Thyroid gland (tissue), 4 donors: Measurements from ENCODE around the gene ARGLU1.

ENCODE experiments used
- CTCF ChIP-seq, 6 experiments: fragments of 200-600 bp in 3 of 6; fragments of 450-650 bp in 3 of 6; sonication (generic) in 3 of 6; IDR thresholded peaks; one replicate each; pipeline ENCODE4 v1.5.1; 2016 to 2019; ENCODE audit warnings: antibody characterized with exemption in 6 of 6, mild to moderate bottlenecking in 2 of 6, inconsistent platforms in 1 of 6, moderate library complexity in 1 of 6
- POLR2A ChIP-seq, 2 donors: fragments of 450-650 bp; IDR thresholded peaks; one replicate each; pipeline ENCODE4 v1.6.1; 2017; ENCODE audit warnings: antibody characterized with exemption in 2 of 2, mild to moderate bottlenecking in 2 of 2, moderate library complexity in 1 of 2

DNA sequence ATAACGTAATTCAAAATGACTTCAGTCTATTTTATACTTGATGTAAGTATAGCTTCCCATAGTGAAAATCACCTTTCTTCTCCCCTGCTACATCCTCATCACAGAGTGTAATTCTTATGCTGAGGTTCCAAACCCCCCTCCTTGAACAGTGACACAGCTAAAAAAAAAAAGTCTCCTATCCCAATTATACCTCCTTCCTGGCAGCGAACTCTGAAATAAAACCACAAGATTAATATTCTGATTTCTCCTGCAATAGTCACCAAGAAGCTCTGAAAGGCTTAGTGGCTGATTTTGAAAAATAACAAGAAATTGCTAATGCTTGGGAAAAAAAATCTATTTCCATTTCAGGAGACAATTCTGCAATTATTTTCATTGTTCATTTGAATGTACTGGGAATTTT is 68.8 kb downstream of the ARGLU1 start:
- TF ChIP-seq POLR2A (IDR thresholded peaks at IDR 0.05) (no peak), CTCF (IDR thresholded peaks at IDR 0.05) (no peak)
